ENCODE results near the gene TRAPPC1.

DNA sequence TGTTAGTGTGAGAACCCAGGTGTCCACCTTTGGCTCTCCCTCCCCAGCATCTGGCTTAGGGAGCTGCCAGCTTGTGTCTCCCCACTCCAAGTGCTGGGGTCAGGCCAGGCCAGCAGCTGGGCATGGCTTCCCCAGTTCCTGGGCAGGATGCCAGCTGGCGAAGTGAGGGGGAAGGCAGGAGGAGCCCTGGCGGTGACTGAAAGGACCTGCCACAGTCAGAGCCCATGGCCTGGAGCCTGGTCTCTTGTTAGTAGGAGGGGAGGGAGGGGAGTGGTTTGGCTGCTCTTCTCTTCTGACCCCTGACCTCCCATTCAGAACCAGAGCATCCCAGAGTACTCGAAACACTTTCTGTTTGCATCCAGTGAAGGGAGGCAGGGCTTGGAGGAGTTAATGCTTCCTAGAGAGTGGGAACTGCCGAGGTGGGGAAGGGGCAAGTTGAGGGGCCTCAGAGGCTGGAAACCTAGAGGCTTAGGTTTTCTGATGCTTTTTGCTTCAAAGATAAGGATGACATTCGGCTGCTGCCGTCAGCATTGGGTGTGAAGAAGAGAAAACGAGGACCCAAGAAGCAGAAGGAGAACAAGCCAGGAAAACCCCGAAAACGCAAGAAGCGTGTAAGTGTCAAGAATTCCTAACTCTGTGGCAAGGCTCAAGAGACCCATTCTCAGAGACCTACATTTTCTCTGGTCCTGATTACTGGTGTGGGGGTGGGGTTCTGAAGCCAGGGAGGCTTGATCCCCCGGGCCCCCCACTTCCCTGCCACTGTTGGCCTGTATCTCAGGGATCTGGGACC lies 42.4 kb downstream of the TRAPPC1 start:
- TF ChIP-seq NFE2L2 (IDR thresholded peaks at IDR 0.05; ENCODE audit: low read depth, low read length) = no peak
- TF ChIP-seq, protein P1, sequence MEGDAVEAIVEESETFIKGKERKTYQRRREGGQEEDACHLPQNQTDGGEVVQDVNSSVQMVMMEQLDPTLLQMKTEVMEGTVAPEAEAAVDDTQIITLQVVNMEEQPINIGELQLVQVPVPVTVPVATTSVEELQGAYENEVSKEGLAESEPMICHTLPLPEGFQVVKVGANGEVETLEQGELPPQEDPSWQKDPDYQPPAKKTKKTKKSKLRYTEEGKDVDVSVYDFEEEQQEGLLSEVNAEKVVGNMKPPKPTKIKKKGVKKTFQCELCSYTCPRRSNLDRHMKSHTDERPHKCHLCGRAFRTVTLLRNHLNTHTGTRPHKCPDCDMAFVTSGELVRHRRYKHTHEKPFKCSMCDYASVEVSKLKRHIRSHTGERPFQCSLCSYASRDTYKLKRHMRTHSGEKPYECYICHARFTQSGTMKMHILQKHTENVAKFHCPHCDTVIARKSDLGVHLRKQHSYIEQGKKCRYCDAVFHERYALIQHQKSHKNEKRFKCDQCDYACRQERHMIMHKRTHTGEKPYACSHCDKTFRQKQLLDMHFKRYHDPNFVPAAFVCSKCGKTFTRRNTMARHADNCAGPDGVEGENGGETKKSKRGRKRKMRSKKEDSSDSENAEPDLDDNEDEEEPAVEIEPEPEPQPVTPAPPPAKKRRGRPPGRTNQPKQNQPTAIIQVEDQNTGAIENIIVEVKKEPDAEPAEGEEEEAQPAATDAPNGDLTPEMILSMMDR (conservative IDR thresholded peaks at IDR 0.05; ENCODE audit: low read depth, low read length) = peak; percentile 47

Measured in IMR-90 (cell line).